ENCODE data around the gene CCDC192.

DNA sequence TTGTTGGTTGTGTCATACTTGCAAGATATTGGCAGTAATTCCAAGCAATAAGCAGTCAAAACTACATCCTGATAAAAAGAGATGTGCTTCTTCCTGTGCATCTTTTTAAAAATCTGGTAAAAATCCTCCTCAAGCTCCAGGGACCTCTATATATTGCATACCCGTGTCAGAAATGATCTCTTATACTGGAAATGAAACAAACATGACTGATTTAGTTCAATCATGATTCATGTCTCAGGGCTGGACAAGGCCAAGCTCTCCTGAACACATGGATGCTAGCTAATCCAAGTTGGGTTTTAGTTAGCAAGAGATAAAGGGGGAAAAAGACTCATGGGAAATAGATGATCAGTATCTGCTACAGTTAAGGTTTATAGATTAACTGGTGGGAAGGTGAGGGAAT lies 69.3 kb downstream of the CCDC192 start:
- TF ChIP-seq, protein P1, sequence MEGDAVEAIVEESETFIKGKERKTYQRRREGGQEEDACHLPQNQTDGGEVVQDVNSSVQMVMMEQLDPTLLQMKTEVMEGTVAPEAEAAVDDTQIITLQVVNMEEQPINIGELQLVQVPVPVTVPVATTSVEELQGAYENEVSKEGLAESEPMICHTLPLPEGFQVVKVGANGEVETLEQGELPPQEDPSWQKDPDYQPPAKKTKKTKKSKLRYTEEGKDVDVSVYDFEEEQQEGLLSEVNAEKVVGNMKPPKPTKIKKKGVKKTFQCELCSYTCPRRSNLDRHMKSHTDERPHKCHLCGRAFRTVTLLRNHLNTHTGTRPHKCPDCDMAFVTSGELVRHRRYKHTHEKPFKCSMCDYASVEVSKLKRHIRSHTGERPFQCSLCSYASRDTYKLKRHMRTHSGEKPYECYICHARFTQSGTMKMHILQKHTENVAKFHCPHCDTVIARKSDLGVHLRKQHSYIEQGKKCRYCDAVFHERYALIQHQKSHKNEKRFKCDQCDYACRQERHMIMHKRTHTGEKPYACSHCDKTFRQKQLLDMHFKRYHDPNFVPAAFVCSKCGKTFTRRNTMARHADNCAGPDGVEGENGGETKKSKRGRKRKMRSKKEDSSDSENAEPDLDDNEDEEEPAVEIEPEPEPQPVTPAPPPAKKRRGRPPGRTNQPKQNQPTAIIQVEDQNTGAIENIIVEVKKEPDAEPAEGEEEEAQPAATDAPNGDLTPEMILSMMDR (conservative IDR thresholded peaks at IDR 0.05 in 1 of 2, IDR thresholded peaks at IDR 0.05 in 1 of 2; ENCODE audit: extremely low read depth in 1 of 2, insufficient read depth in 1 of 2, low read depth in 1 of 2, low read length in 2 of 2) = no peak
- no peak for TF ChIP-seq EZH2 (IDR thresholded peaks at IDR 0.05; ENCODE audit: borderline replicate concordance, low read length)

Measured in mammary epithelial cell (primary cell).